Middle frontal gyrus (tissue), 1 donor: ENCODE data around the gene ASAH2B.
"Not testable (repeated sequence)": the region's sequence is repeated elsewhere in the genome, so short reads cannot be mapped to it uniquely, and the experiment has no call there.

Experiments
- DNase-seq: peaks from one replicate; pipeline ENCODE4 v3.0.0-alpha.2; 2015; ENCODE audit warnings: low spot score; ENCODE audit errors: extremely low spot score

ASAH2B gene

DNA sequence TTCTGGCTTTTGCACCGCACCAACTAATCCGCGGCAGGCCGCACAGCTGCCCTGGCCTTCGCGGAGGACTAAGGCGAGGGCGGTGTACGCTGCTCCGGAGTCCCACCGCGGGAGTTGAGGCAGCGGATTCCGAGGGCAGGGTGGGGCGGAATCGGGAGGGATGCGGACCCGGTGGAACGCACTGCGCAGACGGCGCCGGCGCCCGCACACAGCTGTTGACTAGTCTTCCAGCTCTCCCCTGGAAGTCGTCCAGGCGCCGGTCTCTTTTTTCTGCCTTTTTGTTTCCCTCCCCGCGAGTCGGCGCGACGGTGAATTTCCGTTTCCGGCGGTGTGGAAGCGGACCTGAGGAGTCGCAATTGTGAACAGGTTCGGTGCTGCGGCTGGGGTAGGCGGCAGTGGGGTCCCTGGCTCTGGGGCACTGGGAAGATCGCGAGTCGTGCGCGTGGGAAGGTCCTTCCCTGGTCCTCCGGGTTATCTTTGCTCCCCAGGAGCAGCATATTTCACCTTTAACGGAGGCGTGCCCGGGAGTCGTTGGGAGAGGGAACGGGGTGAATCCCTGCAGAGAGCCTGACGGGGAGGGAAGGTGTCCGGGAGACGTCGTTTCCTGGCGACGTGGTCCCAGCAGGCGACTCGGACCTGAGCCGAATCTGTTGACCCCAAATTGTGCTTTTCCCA, at the start of gene ASAH2B:
Gene ASAH2B, plus strand, starts transcription at position 319 of the 675 bp plus-strand sequence. CDS start 5,195 bp downstream, outside the sequence.
- DNase-seq: peak; percentile 30

DNA sequence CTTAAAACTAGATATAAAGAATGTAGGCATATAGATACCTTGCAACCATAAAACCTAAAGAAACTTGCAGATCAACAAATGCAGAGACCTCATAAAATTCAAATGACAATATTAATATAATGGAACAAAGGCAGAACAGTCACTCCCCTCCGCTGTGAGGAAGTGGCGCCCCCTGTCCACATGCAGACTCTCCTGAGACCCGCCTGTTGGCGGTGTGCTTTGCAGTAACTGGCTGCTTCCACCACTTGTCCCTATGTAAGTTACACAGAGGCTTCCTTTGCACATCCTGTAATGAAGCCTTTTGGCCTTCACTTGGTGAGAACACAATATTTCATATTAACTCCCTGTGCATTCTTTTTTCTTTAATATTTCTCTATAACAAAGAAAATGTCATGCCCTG, 41.9 kb upstream of the ASAH2B start:
- not testable (repeated sequence) for DNase-seq

DNA sequence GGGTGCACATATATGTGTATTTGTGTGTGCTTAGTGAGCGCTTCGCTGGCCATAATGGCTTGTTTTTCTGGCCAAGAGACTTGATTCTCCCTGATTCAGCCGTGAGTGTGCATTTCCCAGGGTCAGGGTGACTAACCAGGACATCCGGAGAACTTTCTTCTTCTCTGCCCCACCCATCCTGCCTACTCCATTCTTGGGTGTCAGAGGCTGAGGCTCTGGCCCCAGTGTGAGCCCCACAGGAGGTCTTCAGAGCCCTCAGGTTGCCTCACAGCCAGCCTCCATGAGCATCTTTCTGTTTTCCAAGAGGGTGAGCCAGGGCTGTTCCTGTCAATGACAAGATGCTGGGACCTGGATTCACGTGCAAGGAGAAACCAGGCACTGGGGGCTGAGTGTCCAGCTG, 37.8 kb upstream of the ASAH2B start:
- not testable (repeated sequence) for DNase-seq

DNA sequence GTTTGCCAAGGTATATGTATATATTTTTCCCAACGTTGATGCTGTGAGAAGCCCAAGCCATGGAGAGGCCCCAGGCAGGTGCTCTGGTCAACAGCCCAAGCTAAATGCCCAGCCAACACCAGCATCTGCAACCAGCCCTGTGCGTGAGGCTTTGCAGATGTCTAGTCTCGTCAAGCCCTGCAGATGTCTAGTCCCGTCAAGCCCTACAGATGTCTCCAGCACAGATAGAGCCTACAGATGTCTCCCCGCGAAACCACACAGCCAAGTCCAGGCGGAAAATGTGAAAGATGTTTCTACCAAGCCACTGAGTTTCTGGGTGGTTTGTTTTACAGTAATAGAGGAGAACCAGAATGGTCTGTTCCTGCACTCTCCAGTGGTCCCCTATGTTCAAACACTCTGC, 36.7 kb upstream of the ASAH2B start:
- DNase-seq: not testable (repeated sequence)

- not testable (repeated sequence) for DNase-seq
Measured at GRCh38 chr10:50704436-50705079, 35.2 kb upstream of the ASAH2B start.

- DNase-seq: not testable (repeated sequence)
Measured at GRCh38 chr10:50706006-50706405, 33.7 kb upstream of the ASAH2B start.

GRCh38 chr10:50710241-50710640, 29.5 kb upstream of the ASAH2B start:
- DNase-seq: not testable (repeated sequence)

DNA sequence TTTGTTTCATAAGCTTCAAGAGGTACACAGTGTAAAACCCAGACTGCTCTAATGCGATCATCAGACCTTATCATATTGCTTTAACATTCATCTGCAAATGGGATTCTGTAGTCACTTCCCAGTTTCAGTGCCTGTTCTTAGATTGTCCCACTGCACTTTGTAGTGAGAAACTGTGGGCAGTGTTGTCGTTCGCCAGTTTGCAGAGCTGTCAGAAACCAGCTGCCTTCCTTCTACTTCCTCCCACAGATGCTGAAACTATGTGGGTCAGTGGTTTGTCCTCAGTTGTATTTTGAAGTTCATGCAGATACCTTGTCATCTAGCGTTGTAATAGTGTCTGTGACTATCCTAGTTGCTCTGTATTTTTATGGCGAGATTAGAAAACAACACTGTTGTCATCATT, 15.9 kb upstream of the ASAH2B start:
- not testable (repeated sequence) for DNase-seq

GRCh38 chr10:50728112-50728511, 11.6 kb upstream of the ASAH2B start:
- DNase-seq: not testable (repeated sequence)

DNA sequence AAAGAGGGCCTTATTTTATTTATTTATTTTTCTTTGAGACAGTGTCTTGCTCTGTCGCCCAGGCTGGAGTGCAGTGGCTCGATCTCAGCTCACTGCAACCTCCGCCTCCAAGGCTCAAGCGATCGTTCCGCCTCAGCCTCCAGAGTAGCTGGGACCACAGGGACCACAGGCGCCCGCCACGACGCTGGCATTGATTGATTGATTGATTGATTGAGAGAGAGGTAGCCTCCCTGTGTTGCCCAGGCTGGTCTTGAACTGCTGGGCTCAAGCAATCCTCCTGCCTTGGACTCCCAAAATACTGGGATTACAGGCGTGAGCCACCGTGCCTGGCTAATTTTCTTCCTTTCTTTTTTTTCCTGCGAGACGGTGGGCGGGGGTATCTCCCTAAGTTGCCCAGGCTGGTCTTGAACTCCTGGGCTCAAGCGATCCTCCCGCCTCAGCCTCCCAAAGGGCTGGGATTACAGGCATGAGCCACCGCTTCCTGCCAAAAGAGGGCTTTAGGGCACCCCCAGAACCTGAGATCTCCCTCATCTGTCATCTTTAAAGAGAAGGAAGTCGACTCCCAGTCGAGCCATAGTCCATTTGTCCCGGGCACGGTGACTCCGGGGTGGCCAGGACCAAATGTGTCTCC, 634 bp upstream of the ASAH2B start:
- not testable (repeated sequence) for DNase-seq

- DNase-seq: no peak
Measured at GRCh38 chr10:50740293-50740648, 535 bp downstream of the ASAH2B start.

GRCh38 chr10:50742820-50743219, 3.1 kb downstream of the ASAH2B start:
- DNase-seq: not testable (repeated sequence)

DNA sequence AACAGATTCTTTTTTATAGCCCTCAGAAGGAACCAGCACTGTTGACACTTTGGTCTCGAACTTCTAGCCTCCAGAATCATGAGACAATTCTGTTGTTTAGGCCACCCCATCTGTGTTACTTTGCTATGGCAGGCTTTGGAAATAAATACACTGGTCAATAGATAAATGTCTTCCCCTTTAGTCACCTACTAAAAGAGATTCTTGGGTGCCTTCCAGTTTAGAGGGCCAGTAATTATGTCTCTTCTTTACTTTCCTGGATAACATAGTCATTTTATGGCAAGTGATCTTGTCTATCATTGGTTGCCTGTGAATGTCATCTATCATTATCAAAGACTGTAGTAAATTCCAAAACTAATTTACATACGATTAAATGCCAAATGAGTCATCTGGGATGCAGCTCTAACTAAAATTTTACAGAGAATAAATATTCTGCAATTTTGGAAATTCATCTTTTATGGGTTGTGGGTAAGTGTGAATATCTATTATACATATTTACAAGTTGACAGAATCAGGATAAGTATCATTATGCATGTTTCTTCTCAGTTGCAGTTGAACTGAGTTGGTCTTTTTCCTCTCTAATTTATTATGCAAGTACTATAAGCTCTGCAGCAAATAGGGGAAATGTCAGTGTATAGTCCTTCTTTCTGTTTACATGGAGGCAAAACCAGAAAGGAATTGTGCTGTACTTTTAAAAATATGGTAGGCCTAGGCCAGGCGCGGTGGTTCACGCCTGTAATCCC, 27.2 kb downstream of the ASAH2B start:
- not testable (repeated sequence) for DNase-seq

- not testable (repeated sequence) for DNase-seq
Measured at GRCh38 chr10:50772042-50772441, 32.3 kb downstream of the ASAH2B start.

GRCh38 chr10:50774868-50775267, 35.1 kb downstream of the ASAH2B start:
- DNase-seq: not testable (repeated sequence)

DNA sequence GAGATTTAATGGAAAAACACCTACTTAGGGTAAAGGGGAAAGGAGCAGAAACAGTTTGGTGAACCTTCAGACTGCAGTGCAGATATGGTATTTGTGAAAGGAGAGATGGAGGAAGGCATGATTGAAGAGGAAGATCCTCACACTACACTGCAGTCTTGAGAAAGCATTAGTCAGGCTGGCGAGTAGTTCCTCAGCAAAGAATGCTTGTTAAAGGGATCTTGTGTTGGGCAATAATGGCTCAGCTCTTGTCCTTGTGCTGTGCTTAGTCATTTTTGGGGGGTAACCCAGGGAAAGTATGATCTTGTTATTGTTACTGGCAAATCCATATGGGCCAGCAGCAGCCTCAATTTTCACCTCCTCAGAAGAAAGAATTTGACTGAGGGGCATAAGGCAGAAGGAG, 40.3 kb downstream of the ASAH2B start:
- not testable (repeated sequence) for DNase-seq

GRCh38 chr10:50782017-50782416, 42.3 kb downstream of the ASAH2B start:
- DNase-seq: not testable (repeated sequence)

DNA sequence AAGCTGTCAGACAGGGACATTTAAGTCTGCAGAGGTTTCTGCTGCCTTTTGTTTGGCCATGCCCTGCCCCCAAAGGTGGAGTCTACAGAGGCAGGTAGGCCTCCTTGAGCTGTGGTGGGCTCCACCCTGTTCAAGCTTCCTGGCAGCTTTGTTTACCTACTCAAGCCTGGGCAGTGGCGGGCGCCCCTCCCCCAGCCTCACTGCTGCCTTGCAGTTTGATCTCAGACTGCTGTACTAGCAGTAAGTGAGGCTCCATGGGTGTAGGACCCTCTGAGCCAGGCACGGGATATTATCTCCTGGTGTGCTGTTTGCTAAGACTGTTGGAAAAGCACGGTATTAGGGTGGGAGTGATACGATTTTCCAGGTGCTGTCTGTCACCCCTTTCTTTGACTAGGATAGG, 48.2 kb downstream of the ASAH2B start:
- not testable (repeated sequence) for DNase-seq

- DNase-seq: no peak
Measured at GRCh38 chr10:50788951-50789945, 49.5 kb downstream of the ASAH2B start.

- no peak for DNase-seq
Measured at GRCh38 chr10:50794490-50794889, 54.8 kb downstream of the ASAH2B start.
